ENCODE measurements around the gene EFTUD2. TPM values are rescaled to one million over a fixed set of nuclear protein-coding genes. Genes with fewer than 3 reads are reported as not detected.

EFTUD2 gene
- total RNA-seq, 6 experiments from 2014 or later: 117 to 129 (median 122) TPM

GRCh38 chr17:44872131-44872768 is 27.0 kb downstream of the EFTUD2 start:
- H3K9me3 Mint-ChIP-seq: no peaks in the 10 kb centered on the region
- no peak overlapping the region for H3K4me3 Mint-ChIP-seq
- H3K27ac Mint-ChIP-seq: no peak overlapping the region
- no peaks in the 10 kb centered on the region for H3K4me1 Mint-ChIP-seq (ENCODE audit: low read depth)
- H3K27me3 Mint-ChIP-seq (ENCODE audit: insufficient read depth): no peaks in the 10 kb centered on the region
- DNase-seq: no peak
- H3K36me3 Mint-ChIP-seq (ENCODE audit: low read depth): peaks cover 32% of the 10 kb centered on the region
- TF ChIP-seq, protein P1, sequence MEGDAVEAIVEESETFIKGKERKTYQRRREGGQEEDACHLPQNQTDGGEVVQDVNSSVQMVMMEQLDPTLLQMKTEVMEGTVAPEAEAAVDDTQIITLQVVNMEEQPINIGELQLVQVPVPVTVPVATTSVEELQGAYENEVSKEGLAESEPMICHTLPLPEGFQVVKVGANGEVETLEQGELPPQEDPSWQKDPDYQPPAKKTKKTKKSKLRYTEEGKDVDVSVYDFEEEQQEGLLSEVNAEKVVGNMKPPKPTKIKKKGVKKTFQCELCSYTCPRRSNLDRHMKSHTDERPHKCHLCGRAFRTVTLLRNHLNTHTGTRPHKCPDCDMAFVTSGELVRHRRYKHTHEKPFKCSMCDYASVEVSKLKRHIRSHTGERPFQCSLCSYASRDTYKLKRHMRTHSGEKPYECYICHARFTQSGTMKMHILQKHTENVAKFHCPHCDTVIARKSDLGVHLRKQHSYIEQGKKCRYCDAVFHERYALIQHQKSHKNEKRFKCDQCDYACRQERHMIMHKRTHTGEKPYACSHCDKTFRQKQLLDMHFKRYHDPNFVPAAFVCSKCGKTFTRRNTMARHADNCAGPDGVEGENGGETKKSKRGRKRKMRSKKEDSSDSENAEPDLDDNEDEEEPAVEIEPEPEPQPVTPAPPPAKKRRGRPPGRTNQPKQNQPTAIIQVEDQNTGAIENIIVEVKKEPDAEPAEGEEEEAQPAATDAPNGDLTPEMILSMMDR (IDR thresholded peaks at IDR 0.05): no peak

- Mint-ChIP-seq H3K9me3 (no peaks in the 10 kb centered on the region), H3K4me3 (no peak overlapping the region), H3K4me1 (ENCODE audit: low read depth) (no peaks in the 10 kb centered on the region), H3K27me3 (ENCODE audit: insufficient read depth) (no peaks in the 10 kb centered on the region), H3K36me3 (ENCODE audit: low read depth) (peaks cover 32% of the 10 kb centered on the region), H3K27ac (no peak overlapping the region)
- no peak for DNase-seq
- TF ChIP-seq, protein P1 (IDR thresholded peaks at IDR 0.05): no peak
Observed at GRCh38 chr17:44871556-44871955, 27.7 kb downstream of the EFTUD2 start.

DNA sequence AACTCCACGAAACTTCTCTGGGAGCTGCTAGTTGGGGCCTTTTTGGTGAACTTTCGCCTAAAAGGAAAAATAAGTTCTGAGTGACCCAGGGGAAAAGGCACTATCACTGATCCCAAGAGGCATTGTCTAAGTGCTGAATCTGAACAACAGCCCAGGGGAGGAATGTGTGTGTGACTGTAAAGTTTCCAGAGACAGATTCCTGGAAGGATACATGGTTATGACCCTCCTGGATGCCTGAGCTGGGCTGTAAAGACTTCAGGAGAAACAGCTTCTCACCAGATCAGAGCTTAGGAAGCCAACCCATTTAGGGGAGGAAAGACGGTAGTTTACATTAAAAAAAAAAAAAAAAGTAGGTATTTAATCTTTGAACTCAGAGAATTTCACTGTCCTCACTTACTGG is 31.4 kb downstream of the EFTUD2 start:
- TF ChIP-seq, protein P1 (IDR thresholded peaks at IDR 0.05): no peak
- Mint-ChIP-seq H3K4me3 (no peak overlapping the region), H3K27ac (no peak overlapping the region; the same call in 1 of the 2 replicates), H3K9me3 (no peaks in the 10 kb centered on the region), H3K36me3 (ENCODE audit: low read depth) (peaks cover 36% of the 10 kb centered on the region), H3K27me3 (ENCODE audit: insufficient read depth) (no peaks in the 10 kb centered on the region; the same call in 1 of the 2 replicates), H3K4me1 (ENCODE audit: low read depth) (peaks cover 6% of the 10 kb centered on the region; the same call in 1 of the 2 replicates)
- no peak for DNase-seq

DNA sequence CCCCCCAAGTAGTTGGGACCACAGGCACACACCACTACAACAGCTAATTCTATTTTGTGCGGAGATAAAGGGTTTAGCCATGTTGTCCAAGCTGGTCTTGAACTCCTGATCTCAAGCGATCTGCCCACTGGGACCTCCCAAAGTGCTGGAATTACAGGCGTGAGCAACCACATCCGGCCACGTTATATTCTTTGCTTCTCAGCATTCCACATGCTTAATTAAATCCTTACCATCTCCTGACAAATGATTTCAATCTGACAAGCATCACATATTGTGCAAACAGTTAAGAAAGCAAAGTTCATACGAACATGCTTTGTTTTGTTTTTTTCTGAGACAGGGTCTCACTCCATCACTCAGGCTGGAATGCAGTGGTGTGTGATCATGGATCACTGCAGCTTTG is 33.3 kb downstream of the EFTUD2 start:
- Mint-ChIP-seq H3K27ac (peak overlapping the region; percentile 48), H3K27me3 (ENCODE audit: insufficient read depth) (no peaks in the 10 kb centered on the region; the same call in 1 of the 2 replicates), H3K4me3 (no peak overlapping the region), H3K9me3 (no peaks in the 10 kb centered on the region), H3K36me3 (ENCODE audit: low read depth) (peaks cover 30% of the 10 kb centered on the region), H3K4me1 (ENCODE audit: low read depth) (peaks cover 6% of the 10 kb centered on the region; the same call in 1 of the 2 replicates)
- TF ChIP-seq, protein P1 (IDR thresholded peaks at IDR 0.05): no peak
- no peak for DNase-seq

DNA sequence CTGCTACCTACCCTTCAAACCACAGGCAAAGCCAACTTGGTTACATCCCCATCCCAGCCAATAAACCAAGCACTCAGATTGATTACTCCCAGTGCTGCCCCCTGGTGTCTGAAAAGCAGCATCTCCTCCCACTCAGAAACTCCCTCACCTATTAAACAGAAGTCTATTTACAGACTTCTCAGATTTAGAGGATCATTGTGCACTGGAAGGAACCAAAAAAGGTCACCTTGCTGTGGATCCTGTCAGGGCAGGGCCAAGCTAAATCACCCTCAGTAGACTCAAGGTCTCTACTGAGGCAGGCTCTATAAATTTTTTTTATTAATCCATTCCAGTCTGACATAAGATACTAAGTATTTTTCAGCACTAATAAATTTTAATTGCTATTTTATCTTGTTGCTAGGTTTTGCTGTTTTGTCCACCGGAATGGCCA is 34.0 kb downstream of the EFTUD2 start:
- no peaks in the 10 kb centered on the region; the same call in 1 of the 2 replicates for H3K27me3 Mint-ChIP-seq (ENCODE audit: insufficient read depth)
- peak; percentile 64 for DNase-seq
- peaks cover 6% of the 10 kb centered on the region; the same call in 1 of the 2 replicates for H3K4me1 Mint-ChIP-seq (ENCODE audit: low read depth)
- peaks cover 30% of the 10 kb centered on the region for H3K36me3 Mint-ChIP-seq (ENCODE audit: low read depth)
- peak overlapping the region; percentile 48 for H3K27ac Mint-ChIP-seq
- TF ChIP-seq, protein P1 (IDR thresholded peaks at IDR 0.05): peak; percentile 97
- H3K4me3 Mint-ChIP-seq: no peak overlapping the region
- H3K9me3 Mint-ChIP-seq: no peaks in the 10 kb centered on the region

All from HFFc6 (cell line).